HG03025 (cell line): Measurements from ENCODE around the gene CUX1.
A peak's percentile ranks its signal among the peaks of the same experiment; 100 is the strongest.
"Not testable (repeated sequence)": the region's sequence is repeated elsewhere in the genome, so short reads cannot be mapped to it uniquely, and the experiment has no call there.

Source experiments
- ATAC-seq: cut with Tn5 transposase; IDR thresholded peaks from one replicate; pipeline ENCODE4 v1.9.1; 2021; ENCODE audit warnings: mild to moderate bottlenecking, moderate library complexity; ENCODE audit not compliant: unreplicated experiment, low FRiP score

CUX1 gene

GRCh38 chr7:101792051-101792681 is 25.3 kb upstream of the CUX1 start:
- ATAC-seq, result no peak

GRCh38 chr7:101792682-101793071 is 24.7 kb upstream of the CUX1 start:
- ATAC-seq, result not testable (repeated sequence)

GRCh38 chr7:101795461-101795860 is 22.0 kb upstream of the CUX1 start:
- no peak for ATAC-seq

- not testable (repeated sequence) for ATAC-seq
Observed at GRCh38 chr7:101798173-101798572, 19.3 kb upstream of the CUX1 start.

- no peak for ATAC-seq
Observed at GRCh38 chr7:101803203-101804087, 14.0 kb upstream of the CUX1 start.

GRCh38 chr7:101804088-101804963 is 13.1 kb upstream of the CUX1 start:
- no peak for ATAC-seq

- no peak for ATAC-seq
Observed at GRCh38 chr7:101804967-101805366, 12.5 kb upstream of the CUX1 start.

- ATAC-seq, result no peak
Observed at GRCh38 chr7:101812595-101812994, 4.8 kb upstream of the CUX1 start.

GRCh38 chr7:101813402-101814019 is 3.9 kb upstream of the CUX1 start:
- no peak for ATAC-seq

- ATAC-seq, result no peak
Observed at GRCh38 chr7:101814081-101814990, 3.1 kb upstream of the CUX1 start.

- peak; percentile 34 for ATAC-seq
Observed at GRCh38 chr7:101814991-101815825, 2.2 kb upstream of the CUX1 start.

GRCh38 chr7:101815826-101816594 is 1.4 kb upstream of the CUX1 start:
- ATAC-seq, result peak; percentile 40

GRCh38 chr7:101816595-101817470 is 593 bp upstream of the CUX1 start:
- peak; percentile 21 for ATAC-seq

GRCh38 chr7:101818287-101819071 is 1.1 kb downstream of the CUX1 start:
- ATAC-seq, result no peak

GRCh38 chr7:101819183-101819582 is 1.8 kb downstream of the CUX1 start:
- no peak for ATAC-seq

- no peak for ATAC-seq
Observed at GRCh38 chr7:101819913-101820522, 2.6 kb downstream of the CUX1 start.
